A673 (cell line): ENCODE measurements around the gene FNDC5. TPM values are rescaled to one million over a fixed set of nuclear protein-coding genes. Genes with fewer than 3 reads are reported as not detected.

Experiments used
- BruUV-seq: library from RNA; stranded (reverse); fragments of 400-500 nt; replicated peaks from 2 replicates; lab custom pipeline; 2021; lab: Mats Ljungman, UMichigan
- CTCF ChIA-PET: fragments of 300-600 bp; sonication (Branson Sonifier 250); formaldehyde crosslinking; loops from one replicate; lab custom pipeline; 2022; ENCODE audit warnings: antibody characterized with exemption; lab: Charles Lee
- POLR2A ChIA-PET: fragments of 300-600 bp; sonication (Branson Sonifier 250); formaldehyde crosslinking; loops from one replicate; lab custom pipeline; 2022; ENCODE audit warnings: antibody characterized with exemption; ENCODE audit not compliant: low non-redundant PET; lab: Charles Lee
- DNase-seq: peaks from one replicate; pipeline ENCODE4 v3.0.0-alpha.2; 2015; ENCODE audit warnings: low spot score
- H3K27ac ChIP-seq: fragments of 200-600 bp; sonication (generic); 2 replicates; pipeline ENCODE4 v1.5.1; 2016; ENCODE audit warnings: mixed run types, low read depth, mild to moderate bottlenecking, mixed read lengths, antibody characterized with exemption, low read length; ENCODE audit not compliant: poor library complexity, severe bottlenecking
- H3K27me3 ChIP-seq: fragments of 200-600 bp; sonication (generic); replicated peaks from 2 replicates; pipeline ENCODE4 v1.6.1; 2017; ENCODE audit warnings: mixed run types, low read depth, mild to moderate bottlenecking, mixed read lengths, antibody characterized with exemption, low read length; ENCODE audit not compliant: insufficient read depth, poor library complexity
- H3K36me3 ChIP-seq: fragments of 200-600 bp; sonication (generic); 2 replicates; pipeline ENCODE4 v1.6.1; 2016; ENCODE audit warnings: mixed run types, mild to moderate bottlenecking, mixed read lengths, antibody characterized with exemption, low read length; ENCODE audit not compliant: insufficient read depth, poor library complexity, severe bottlenecking
- H3K4me1 ChIP-seq: fragments of 200-600 bp; sonication (generic); 2 replicates; pipeline ENCODE4 v1.6.1; 2017; ENCODE audit warnings: mixed run types, mild to moderate bottlenecking, mixed read lengths, antibody characterized with exemption, low read length; ENCODE audit not compliant: insufficient read depth, poor library complexity, severe bottlenecking
- H3K4me3 ChIP-seq: fragments of 200-600 bp; sonication (generic); 2 replicates; pipeline ENCODE4 v1.5.1; 2016; ENCODE audit warnings: low read depth, mixed run types, mild to moderate bottlenecking, mixed read lengths, low read length; ENCODE audit not compliant: poor library complexity, severe bottlenecking
- H3K9me3 ChIP-seq: fragments of 200-600 bp; sonication (generic); 2 replicates; pipeline ENCODE4 v1.6.1; 2016; ENCODE audit warnings: mixed run types, low read depth, mild to moderate bottlenecking, mixed read lengths, antibody characterized with exemption, low read length; ENCODE audit not compliant: poor library complexity, severe bottlenecking
- EZH2 ChIP-seq: fragments of 200-600 bp; sonication (generic); IDR thresholded peaks from 2 replicates; pipeline ENCODE4 v1.6.1; 2017; ENCODE audit warnings: borderline replicate concordance, low read depth, mild to moderate bottlenecking, mixed read lengths, antibody characterized with exemption, low read length; ENCODE audit not compliant: poor library complexity, severe bottlenecking
- intact Hi-C: fragments of 100-400 bp; cut with micrococcal nuclease; formaldehyde crosslinking; loops from one replicate; pipeline ENCODE4 v1.10.0; 2022; ENCODE audit not compliant: unreplicated experiment
- total RNA-seq: library from RNA; stranded (reverse); gene quantifications from 2 replicates; pipeline ENCODE4 v1.2.3, GENCODE V29; 2021
- TF ChIP-seq, protein P1 (sequence below): fragments of 300-800, 200-600 bp; sonication (generic); conservative IDR thresholded peaks from 2 replicates; pipeline ENCODE4 v1.5.1; 2017; ENCODE audit warnings: low read depth, mild to moderate bottlenecking, antibody characterized with exemption, low read length, moderate library complexity, mixed read lengths

The FNDC5 gene
- total RNA-seq, 1 experiment from 2014 or later, result 1.3 TPM

DNA sequence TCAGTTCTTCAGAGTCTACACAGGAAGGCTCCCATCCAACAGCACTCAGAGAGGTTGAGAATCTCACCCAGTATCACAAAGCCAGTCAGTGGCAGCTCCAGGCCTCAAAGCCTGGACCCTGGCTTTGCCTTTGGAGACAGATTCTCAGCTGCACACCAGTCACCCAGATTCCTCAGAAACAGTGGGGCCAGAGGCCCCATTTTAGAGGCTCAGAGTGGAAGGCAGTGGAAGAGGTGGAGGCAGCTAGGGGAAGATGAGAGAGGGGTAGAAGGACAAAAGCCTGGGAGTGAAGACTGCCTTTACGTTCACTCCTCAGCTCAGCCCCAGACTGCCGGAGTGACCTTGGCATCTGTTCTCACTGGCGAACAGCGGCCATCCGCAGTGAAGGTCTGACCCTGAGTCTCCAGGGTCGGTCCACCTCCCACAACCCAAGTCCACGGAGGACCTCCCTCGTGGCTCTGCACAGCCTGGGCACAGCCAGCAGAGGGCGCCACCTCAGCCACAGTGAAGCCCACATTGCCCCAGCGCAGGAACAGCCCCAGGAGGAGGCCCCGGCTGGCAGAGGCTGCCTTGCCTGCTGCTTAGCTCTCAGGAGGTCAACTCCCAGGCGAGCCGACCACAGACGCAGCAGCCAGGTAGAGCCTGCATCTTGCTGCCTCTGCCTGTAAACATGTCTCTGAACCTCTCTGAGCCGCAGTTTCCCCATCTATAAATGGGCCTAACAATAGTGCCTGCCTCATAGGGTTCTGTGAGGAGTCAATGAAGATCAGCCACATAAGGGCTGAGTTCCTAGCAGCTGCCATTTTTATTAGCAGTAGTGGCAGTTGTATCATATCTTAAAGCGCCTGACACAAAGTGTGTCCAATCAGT lies 5.9 kb upstream of the FNDC5 start:
- POLR2A ChIA-PET, result no interaction called here
- TF ChIP-seq, protein P1, sequence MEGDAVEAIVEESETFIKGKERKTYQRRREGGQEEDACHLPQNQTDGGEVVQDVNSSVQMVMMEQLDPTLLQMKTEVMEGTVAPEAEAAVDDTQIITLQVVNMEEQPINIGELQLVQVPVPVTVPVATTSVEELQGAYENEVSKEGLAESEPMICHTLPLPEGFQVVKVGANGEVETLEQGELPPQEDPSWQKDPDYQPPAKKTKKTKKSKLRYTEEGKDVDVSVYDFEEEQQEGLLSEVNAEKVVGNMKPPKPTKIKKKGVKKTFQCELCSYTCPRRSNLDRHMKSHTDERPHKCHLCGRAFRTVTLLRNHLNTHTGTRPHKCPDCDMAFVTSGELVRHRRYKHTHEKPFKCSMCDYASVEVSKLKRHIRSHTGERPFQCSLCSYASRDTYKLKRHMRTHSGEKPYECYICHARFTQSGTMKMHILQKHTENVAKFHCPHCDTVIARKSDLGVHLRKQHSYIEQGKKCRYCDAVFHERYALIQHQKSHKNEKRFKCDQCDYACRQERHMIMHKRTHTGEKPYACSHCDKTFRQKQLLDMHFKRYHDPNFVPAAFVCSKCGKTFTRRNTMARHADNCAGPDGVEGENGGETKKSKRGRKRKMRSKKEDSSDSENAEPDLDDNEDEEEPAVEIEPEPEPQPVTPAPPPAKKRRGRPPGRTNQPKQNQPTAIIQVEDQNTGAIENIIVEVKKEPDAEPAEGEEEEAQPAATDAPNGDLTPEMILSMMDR, result peak; percentile 99
- TF ChIP-seq EZH2, result no peak
- peak; percentile 69 for DNase-seq
- Histone ChIP-seq H3K4me3 (no peak overlapping the region), H3K4me1 (no peaks in the 10 kb centered on the region), H3K27ac (no peak overlapping the region), H3K9me3 (no peaks in the 10 kb centered on the region), H3K27me3 (no peaks in the 10 kb centered on the region), H3K36me3 (no peaks in the 10 kb centered on the region)
- intact Hi-C loops, result loop anchor here (1.0 to 10.0 kb wide), 2 partner anchors 210 to 362 kb away; no protein-coding TSS in a partner anchor
- no TSS peak for BruUV-seq
- CTCF ChIA-PET, result interaction anchor here (0.5 to 2.8 kb wide), 7 partner anchors 10 to 390 kb away, joined by 3 to 13 read pairs (median 4); partner anchors contain the start of gene HPCA

DNA sequence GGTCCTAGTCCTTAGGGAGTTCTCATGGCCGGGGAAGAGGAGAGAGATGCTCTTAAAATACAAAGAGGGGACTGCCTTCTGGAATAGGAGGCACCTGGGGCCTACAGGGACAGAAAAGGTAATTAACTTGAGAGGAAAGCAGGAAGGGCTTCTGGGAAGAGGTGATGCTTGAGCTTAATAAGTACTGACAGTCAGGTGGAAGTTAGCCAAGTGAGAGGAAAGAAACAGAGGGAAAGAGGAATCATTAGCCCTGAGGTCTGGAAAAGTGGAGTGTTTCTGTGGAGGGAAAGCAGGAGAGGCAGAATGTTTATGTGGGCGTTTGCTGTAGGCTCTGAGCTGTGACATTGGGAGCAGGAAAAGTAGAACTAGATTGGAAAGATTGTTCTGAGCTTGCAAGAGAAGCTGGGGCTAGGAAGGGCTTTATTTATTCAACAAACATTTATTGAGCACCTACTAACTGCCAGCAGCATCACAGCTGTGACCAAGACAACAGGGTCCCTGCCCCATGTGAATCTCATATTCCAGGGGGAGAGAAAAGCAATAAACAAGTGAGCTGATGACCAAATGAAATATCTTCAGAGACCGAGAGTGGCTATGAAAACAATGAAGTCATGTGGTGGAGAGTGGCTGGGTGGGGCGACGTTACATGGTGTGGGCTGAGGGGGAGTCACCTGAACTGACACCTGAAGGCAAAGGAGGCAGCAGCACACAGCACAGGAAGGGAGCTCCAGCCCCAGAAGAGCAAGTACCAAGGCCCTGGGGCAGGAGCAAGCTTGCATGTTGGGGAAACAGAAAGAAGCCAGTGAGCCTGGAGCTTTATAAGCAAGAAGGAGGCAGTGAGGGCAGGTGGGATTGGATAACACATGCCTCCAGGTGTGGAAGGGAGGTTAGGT lies 4.4 kb upstream of the FNDC5 start:
- TF ChIP-seq, protein P1, result no peak
- no peak for TF ChIP-seq EZH2
- intact Hi-C loops, result loop anchor here (5.0 to 10.0 kb wide), 2 partner anchors 163 to 360 kb away; no protein-coding TSS in a partner anchor
- Histone ChIP-seq H3K9me3 (no peaks in the 10 kb centered on the region), H3K36me3 (no peaks in the 10 kb centered on the region), H3K27me3 (no peaks in the 10 kb centered on the region), H3K4me3 (no peak overlapping the region), H3K27ac (no peak overlapping the region), H3K4me1 (peaks cover 5% of the 10 kb centered on the region)
- ChIA-PET POLR2A (no interaction called here), CTCF (interaction anchor here (2.8 kb wide), 1 partner anchor 18 kb away, joined by 13 read pairs; no protein-coding TSS in a partner anchor)
- no peak for DNase-seq
- BruUV-seq, result no TSS peak

DNA sequence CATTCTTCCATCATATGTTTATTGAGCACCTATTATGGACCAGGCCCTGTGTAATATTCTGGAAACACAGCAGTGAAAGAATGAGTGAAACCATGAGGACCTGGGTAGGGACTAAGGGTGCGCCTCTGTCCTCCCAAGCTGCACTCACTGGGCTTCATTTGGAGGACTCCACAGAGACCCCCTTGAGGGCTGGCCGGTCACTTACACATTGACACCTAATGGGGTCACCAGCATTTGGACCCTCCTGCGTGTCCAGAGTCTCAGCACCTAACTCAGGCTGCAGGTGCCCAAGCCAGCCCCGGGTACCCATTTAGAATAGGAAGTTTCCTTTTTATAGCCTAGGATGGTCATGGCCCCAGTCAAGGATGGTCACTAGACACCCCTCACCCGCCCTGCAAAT lies 2.8 kb upstream of the FNDC5 start:
- Histone ChIP-seq H3K27me3 (no peaks in the 10 kb centered on the region), H3K27ac (no peak overlapping the region), H3K9me3 (no peaks in the 10 kb centered on the region), H3K36me3 (no peaks in the 10 kb centered on the region), H3K4me1 (peaks cover 5% of the 10 kb centered on the region), H3K4me3 (no peak overlapping the region)
- TF ChIP-seq, protein P1, result no peak
- no peak for TF ChIP-seq EZH2
- CTCF ChIA-PET, result interaction anchor here (0.6 to 1.0 kb wide), 3 partner anchors 45 to 472 kb away, joined by 3 to 11 read pairs (median 3); no protein-coding TSS in a partner anchor
- BruUV-seq, result no TSS peak
- DNase-seq, result no peak
- intact Hi-C loops, result loop anchor here (2.0 to 10.0 kb wide), 3 partner anchors 161 to 473 kb away; no protein-coding TSS in a partner anchor
- POLR2A ChIA-PET, result no interaction called here
